Lower leg skin (tissue), 4 donors: Measurements from ENCODE around the gene SYDE1. TPM values are rescaled to one million over a fixed set of nuclear protein-coding genes. Genes with fewer than 3 reads are reported as not detected.
"Not testable (repeated sequence)": the region's sequence is repeated elsewhere in the genome, so short reads cannot be mapped to it uniquely, and the experiment has no call there.

ENCODE experiments used
- DNase-seq, 2 donors: peaks; one replicate each; pipeline ENCODE4 v3.0.0-alpha.2; 2019; ENCODE audit warnings: low spot score in 2 of 2
- H3K4me3 ChIP-seq: fragments of 200-600 bp; sonication (generic); 2 replicates; pipeline ENCODE4 v1.5.1; 2017; ENCODE audit warnings: mild to moderate bottlenecking, low read depth; ENCODE audit not compliant: poor library complexity, severe bottlenecking
- POLR2A ChIP-seq, 2 donors: fragments of 450-650 bp; IDR thresholded peaks; one replicate each; pipeline ENCODE4 v1.6.1; 2016 to 2017; ENCODE audit warnings: antibody characterized with exemption in 2 of 2, mild to moderate bottlenecking in 1 of 2, moderate library complexity in 1 of 2
- WGBS, 2 donors: methylation state at CpG; one replicate each; pipeline ENCODE4 v1.1.5; 2018; 5-methylcytosine and 5-hydroxymethylcytosine counted together
- intact Hi-C: fragments of 100-400 bp; cut with DNase I; formaldehyde crosslinking; loops from one replicate; pipeline ENCODE4 v1.15.0; 2023; ENCODE audit warnings: low total_unique reads
- total RNA-seq, 4 donors: library from RNA; depleted of rRNA; stranded (reverse); fragments of >200 nt; gene quantifications; one replicate each; pipeline ENCODE4 v1.1.0, GENCODE V29; 2016
- TF ChIP-seq, protein P1 (sequence below), 3 donors: fragments of 450-650 bp; IDR thresholded peaks; one replicate each; pipeline ENCODE4 v1.5.1; 2016; ENCODE audit warnings: antibody characterized with exemption in 3 of 3, mild to moderate bottlenecking in 3 of 3, moderate library complexity in 2 of 3

The SYDE1 gene
- total RNA-seq, 4 donors from 2014 or later, result 7.1 to 15.9 (median 9.9) TPM

DNA sequence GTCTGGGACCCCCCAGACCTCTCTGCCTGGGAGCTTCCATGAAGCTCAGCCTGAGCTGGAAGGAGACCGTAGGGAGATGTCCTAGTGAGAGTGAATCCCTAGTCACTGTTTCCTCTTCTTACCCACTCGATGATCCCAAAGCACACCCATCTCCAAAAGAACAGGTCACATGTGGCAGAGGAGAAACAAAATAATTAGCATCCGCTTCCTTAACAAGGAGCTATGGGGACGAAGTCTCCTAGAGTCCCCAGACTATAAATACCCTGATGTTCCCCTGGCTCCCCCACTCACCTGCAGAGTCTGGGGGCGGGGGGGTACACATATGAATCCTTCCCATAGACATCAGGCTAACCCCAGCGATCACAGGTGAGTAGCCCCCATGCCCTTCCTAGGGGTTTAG, 25.3 kb upstream of the SYDE1 start, which contains the start of gene OR1I1:
OR1I1 (plus strand) TSS at position 301 of the 400 bp plus-strand sequence. CDS start 4,855 bp downstream, outside the sequence.
- no peak for DNase-seq
- 73 to 75% methylated on average over 6 of the region's 6 CpGs for WGBS, 2 donors
- intact Hi-C loops, result no loop called here
- H3K4me3 ChIP-seq, result no peak within 1 kb of the TSS
- TF ChIP-seq, protein P1, sequence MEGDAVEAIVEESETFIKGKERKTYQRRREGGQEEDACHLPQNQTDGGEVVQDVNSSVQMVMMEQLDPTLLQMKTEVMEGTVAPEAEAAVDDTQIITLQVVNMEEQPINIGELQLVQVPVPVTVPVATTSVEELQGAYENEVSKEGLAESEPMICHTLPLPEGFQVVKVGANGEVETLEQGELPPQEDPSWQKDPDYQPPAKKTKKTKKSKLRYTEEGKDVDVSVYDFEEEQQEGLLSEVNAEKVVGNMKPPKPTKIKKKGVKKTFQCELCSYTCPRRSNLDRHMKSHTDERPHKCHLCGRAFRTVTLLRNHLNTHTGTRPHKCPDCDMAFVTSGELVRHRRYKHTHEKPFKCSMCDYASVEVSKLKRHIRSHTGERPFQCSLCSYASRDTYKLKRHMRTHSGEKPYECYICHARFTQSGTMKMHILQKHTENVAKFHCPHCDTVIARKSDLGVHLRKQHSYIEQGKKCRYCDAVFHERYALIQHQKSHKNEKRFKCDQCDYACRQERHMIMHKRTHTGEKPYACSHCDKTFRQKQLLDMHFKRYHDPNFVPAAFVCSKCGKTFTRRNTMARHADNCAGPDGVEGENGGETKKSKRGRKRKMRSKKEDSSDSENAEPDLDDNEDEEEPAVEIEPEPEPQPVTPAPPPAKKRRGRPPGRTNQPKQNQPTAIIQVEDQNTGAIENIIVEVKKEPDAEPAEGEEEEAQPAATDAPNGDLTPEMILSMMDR (IDR thresholded peaks at IDR 0.05), result no peak
- no peak for TF ChIP-seq POLR2A (IDR thresholded peaks at IDR 0.05)

DNA sequence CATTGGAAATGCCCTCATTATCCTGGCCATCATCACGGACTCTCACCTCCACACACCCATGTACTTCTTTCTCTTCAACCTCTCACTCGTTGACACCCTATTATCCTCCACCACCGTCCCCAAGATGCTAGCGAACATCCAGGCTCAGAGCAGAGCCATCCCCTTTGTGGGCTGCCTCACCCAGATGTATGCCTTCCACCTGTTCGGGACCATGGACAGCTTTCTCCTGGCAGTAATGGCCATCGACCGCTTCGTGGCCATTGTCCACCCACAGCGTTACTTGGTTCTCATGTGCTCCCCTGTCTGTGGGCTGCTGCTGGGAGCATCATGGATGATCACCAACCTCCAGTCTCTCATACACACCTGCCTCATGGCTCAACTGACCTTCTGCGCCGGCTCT, 20.0 kb upstream of the SYDE1 start:
- intact Hi-C loops, result no loop called here
- WGBS, 2 donors, result 84 to 87% methylated on average over 11 of the region's 11 CpGs
- no peak for DNase-seq
- H3K4me3 ChIP-seq, result no peak overlapping the region
- TF ChIP-seq, protein P1 (IDR thresholded peaks at IDR 0.05), result no peak
- TF ChIP-seq POLR2A (IDR thresholded peaks at IDR 0.05), result no peak

DNA sequence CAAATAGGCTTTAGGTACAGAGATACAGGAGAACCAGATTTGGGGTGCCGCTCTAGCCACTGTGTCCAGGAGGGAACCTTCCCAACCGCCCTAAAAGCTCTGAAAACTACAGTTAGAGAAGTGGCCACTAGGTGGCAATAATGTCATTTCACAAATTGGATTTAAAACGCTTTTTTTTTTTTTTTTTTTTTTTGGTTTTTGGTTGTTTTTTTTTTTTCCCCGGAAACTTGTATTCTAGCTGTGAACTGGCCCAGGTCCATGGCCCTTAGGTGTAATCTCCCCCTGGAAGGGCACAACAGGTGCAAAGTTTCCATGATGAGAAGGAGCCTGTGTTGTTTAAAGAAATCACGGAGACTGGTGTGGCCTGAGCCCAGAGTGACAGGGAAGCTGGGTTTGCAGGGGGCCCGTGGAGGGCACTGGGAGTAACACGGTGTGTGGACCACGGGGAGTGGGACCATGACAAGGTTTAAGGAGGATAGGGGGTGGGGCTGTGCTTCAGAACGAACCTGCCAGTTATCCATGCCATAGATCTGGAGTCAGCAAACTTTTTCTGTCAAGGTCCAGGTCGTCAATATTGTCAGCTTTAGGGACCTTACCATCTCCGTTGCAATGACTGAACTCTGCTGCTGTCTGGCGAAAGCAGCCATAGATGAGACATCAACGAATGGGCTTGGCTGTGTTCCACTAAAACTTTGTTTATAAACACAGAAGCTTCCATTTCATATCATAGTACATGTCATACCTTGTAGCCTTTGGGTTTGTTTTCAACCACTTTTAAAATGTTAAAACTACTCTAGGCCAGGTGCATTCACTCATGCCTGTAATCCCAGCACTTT, 15.1 kb upstream of the SYDE1 start:
- 10 to 11% methylated on average over 13 of the region's 13 CpGs for WGBS, 2 donors
- H3K4me3 ChIP-seq, result no peak overlapping the region

DNA sequence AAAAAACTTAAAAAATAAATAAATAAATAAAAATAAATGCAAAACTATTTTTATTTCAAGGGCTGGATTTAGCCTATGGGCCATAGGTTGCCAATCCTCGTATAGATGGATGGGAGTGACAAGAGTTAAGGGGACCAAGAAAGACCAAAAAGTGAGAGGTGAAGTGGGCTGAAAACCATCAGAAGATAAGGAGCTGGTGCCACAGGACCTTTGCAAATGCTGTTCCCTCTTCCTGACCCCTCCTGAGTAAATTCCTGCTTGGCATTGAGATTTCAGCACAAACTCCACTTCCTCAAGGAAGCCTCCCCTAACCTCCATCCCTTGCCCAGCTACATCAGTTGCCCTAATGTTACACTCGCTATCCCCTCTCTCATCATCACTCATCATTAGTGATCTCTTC, 14.2 kb upstream of the SYDE1 start:
- DNase-seq, result no peak
- intact Hi-C loops, result loop anchor here (5.0 to 10.0 kb wide), 4 partner anchors 59 to 1138 kb away; partner anchors contain the start of gene DCAF15
- no peak overlapping the region for H3K4me3 ChIP-seq
- WGBS, 2 donors, result 76 to 80% methylated on average over 2 of the region's 2 CpGs
- no peak for TF ChIP-seq POLR2A (IDR thresholded peaks at IDR 0.05)
- TF ChIP-seq, protein P1 (IDR thresholded peaks at IDR 0.05), result no peak

More for the DNA sequence above, 15.1 kb upstream of the SYDE1 start:
- intact Hi-C loops, result loop anchor here (5.0 to 10.0 kb wide), 4 partner anchors 60 to 1137 kb away; partner anchors contain the start of gene DCAF15
- TF ChIP-seq, protein P1 (IDR thresholded peaks at IDR 0.05), result no peak
- no peak for TF ChIP-seq POLR2A (IDR thresholded peaks at IDR 0.05)
- peak in 1 of 2 donors; percentile 55 for DNase-seq

DNA sequence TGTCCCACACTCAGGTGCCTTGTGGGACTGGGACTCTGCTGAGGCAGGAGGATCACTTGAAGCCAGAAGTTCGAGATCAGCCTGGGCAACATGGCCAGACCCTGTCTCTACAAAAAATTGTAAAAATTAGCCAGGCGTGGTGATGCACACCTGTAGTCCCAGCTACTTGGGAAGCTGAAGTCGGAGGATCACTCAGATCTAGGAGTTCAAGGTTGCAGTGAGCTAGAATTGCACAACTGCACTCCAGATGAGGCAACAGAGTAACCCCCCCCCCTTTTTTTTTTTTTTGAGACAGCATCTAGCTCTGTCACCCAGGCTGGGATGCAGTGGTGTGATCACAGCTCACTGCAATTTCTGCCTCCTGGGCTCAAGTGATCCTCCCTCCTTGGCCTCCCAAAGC, 11.0 kb upstream of the SYDE1 start:
- intact Hi-C loops, result loop anchor here (10.0 kb wide), 2 partner anchors 159 to 1141 kb away; partner anchors contain the start of gene DCAF15
- no peak overlapping the region for H3K4me3 ChIP-seq
- TF ChIP-seq POLR2A (IDR thresholded peaks at IDR 0.05), result no peak
- TF ChIP-seq, protein P1 (IDR thresholded peaks at IDR 0.05), result no peak
- DNase-seq, result no peak
- WGBS, 2 donors, result 77 to 80% methylated on average over 3 of the region's 3 CpGs

DNA sequence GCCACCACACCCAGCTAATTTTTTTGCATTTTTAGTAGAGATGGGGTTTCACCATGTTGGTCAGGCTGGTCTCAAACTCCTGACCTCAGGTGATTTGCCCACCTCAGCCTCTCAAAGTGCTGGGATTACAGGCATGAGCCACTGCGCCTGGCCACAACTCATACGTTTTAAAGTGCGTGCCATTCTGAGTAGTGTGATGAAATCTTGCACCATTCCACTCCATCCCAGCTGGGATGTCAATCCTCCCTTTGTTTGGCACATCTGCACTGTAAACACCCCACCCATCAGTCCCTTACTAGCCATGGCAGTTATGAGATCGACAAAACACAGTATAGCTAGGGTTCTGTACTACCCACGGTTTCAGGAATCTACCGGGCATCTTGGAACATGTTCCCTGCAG, 9.2 kb upstream of the SYDE1 start:
- 66 to 73% methylated on average over 6 of the region's 6 CpGs for WGBS, 2 donors
- intact Hi-C loops, result loop anchor here (10.0 kb wide), 2 partner anchors 157 to 1143 kb away; partner anchors contain the start of gene DCAF15
- DNase-seq, H3K4me3 ChIP-seq: not testable (repeated sequence)
